Osteocyte (in vitro differentiated cells): Measurements from ENCODE around the gene AP2B1. TPM values are rescaled to one million over a fixed set of nuclear protein-coding genes. Genes with fewer than 3 reads are reported as not detected.
"Not testable (repeated sequence)": the region's sequence is repeated elsewhere in the genome, so short reads cannot be mapped to it uniquely, and the experiment has no call there.

Experiments used
- DNase-seq: peaks from one replicate; pipeline ENCODE4 v3.0.0; 2021; ENCODE audit warnings: mixed read lengths; ENCODE audit not compliant: unreplicated experiment; ENCODE audit errors: extremely low spot score
- H3K27ac Mint-ChIP-seq: one replicate; pipeline ENCODE4 v1.8.0; 2021; ENCODE audit warnings: mild to moderate bottlenecking, mixed read lengths; ENCODE audit not compliant: unreplicated experiment
- H3K27me3 Mint-ChIP-seq: one replicate; pipeline ENCODE4 v1.8.0; 2021; ENCODE audit warnings: mixed read lengths; ENCODE audit not compliant: unreplicated experiment
- H3K36me3 Mint-ChIP-seq: one replicate; pipeline ENCODE4 v1.8.0; 2021; ENCODE audit warnings: mixed read lengths; ENCODE audit not compliant: unreplicated experiment
- H3K4me1 Mint-ChIP-seq: one replicate; pipeline ENCODE4 v1.8.0; 2021; ENCODE audit warnings: mixed read lengths; ENCODE audit not compliant: unreplicated experiment
- H3K4me3 Mint-ChIP-seq: one replicate; pipeline ENCODE4 v1.8.0; 2021; ENCODE audit warnings: mild to moderate bottlenecking, moderate library complexity, mixed read lengths; ENCODE audit not compliant: unreplicated experiment
- H3K9me3 Mint-ChIP-seq: one replicate; pipeline ENCODE4 v1.8.0; 2021; ENCODE audit warnings: mixed read lengths; ENCODE audit not compliant: unreplicated experiment
- total RNA-seq: library from RNA; stranded (reverse); gene quantifications from 2 replicates; pipeline ENCODE4 v1.2.1, GENCODE V29; 2021
- TF ChIP-seq, protein P1 (sequence below): fragments of 200-600 bp; sonication (generic); IDR thresholded peaks from 2 replicates; pipeline ENCODE4 v1.5.0; 2021; ENCODE audit warnings: antibody characterized with exemption, mild to moderate bottlenecking, moderate library complexity

Gene AP2B1
- total RNA-seq, 1 donor from 2014 or later = 201 TPM

GRCh38 chr17:35750526-35751395, 163.6 kb downstream of the AP2B1 start:
- no peaks in the 10 kb centered on the region for H3K9me3 Mint-ChIP-seq
- no peak for DNase-seq
- H3K4me3 Mint-ChIP-seq = peak overlapping the region; percentile 38
- TF ChIP-seq, protein P1, sequence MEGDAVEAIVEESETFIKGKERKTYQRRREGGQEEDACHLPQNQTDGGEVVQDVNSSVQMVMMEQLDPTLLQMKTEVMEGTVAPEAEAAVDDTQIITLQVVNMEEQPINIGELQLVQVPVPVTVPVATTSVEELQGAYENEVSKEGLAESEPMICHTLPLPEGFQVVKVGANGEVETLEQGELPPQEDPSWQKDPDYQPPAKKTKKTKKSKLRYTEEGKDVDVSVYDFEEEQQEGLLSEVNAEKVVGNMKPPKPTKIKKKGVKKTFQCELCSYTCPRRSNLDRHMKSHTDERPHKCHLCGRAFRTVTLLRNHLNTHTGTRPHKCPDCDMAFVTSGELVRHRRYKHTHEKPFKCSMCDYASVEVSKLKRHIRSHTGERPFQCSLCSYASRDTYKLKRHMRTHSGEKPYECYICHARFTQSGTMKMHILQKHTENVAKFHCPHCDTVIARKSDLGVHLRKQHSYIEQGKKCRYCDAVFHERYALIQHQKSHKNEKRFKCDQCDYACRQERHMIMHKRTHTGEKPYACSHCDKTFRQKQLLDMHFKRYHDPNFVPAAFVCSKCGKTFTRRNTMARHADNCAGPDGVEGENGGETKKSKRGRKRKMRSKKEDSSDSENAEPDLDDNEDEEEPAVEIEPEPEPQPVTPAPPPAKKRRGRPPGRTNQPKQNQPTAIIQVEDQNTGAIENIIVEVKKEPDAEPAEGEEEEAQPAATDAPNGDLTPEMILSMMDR = no peak
- H3K27me3 Mint-ChIP-seq = peaks cover 32% of the 10 kb centered on the region
- no peaks in the 10 kb centered on the region for H3K36me3 Mint-ChIP-seq
- H3K27ac Mint-ChIP-seq = no peak overlapping the region
- peaks cover 7% of the 10 kb centered on the region for H3K4me1 Mint-ChIP-seq

DNA sequence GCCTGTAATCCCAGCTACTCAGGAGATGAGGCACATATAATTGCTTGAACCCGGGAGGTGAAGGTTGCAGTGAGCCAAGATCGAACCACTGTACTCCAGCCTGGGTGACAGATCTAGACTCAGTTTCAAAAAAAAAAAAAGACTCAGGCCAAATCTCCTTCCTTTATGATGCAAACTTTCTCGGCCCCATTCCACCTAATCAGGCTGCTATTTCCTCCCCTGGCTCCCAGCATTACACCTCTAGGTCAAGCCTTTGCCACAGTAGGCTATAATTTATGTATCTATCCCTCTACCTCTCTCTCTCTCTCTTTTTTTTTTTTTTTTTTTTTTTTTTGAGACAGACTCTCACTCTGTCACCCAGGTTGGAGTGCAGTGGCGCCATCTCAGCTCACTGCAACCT, 164.4 kb downstream of the AP2B1 start:
- not testable (repeated sequence) for H3K4me3 Mint-ChIP-seq, H3K9me3 Mint-ChIP-seq, H3K36me3 Mint-ChIP-seq, H3K4me1 Mint-ChIP-seq, H3K27ac Mint-ChIP-seq, DNase-seq
- peaks cover 32% of the 10 kb centered on the region for H3K27me3 Mint-ChIP-seq

GRCh38 chr17:35752471-35752870, 165.3 kb downstream of the AP2B1 start:
- no peaks in the 10 kb centered on the region for H3K9me3 Mint-ChIP-seq
- no peak overlapping the region for H3K27ac Mint-ChIP-seq
- no peak overlapping the region for H3K4me3 Mint-ChIP-seq
- peaks cover 7% of the 10 kb centered on the region for H3K4me1 Mint-ChIP-seq
- DNase-seq = no peak
- H3K27me3 Mint-ChIP-seq = peaks cover 32% of the 10 kb centered on the region
- TF ChIP-seq, protein P1 = no peak
- H3K36me3 Mint-ChIP-seq = no peaks in the 10 kb centered on the region

DNA sequence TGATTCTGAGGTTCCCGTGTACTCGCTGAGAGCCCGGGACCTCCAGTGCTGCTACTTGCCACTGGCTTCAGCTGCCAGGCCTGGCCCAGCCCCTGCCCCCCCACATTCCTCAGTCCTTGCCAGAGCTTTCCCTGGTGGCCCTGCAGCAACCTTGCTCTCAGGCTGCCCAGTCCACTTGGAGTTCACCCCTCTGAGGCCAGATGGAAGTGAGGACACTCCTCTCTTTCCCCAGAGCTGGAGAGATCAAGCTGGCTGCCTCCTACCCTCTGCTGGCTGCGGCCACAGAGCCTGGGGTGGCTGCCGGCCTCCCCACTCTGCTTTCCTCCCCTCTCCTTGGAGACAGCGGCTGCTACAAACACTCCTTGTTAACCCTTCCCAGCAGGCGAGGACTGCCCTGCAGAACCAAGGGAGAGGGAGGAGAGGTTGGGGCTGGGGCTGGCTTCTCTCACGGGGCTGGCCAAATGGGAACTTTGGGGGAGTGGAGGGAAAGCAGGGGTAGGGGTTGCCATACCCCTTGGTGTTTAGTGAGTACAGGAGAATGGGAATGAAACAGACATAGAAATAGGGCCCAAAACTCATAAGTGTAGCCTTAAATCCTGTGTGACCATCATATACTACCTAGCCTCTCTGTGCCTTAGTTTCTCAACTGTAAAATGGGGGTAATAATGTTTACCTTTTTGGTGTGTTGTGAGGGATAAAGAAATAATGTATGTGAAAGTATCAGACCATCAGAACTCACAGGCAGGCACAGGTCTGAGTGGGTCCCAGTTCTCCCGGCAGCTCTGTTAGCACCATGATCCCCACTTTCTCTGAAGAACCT, 166.0 kb downstream of the AP2B1 start, which contains the start of gene GAS2L2:
GAS2L2 (minus strand) TSS at position 295 of the 820 bp plus-strand sequence. CDS start 389 bp downstream, outside the sequence.
- H3K9me3 Mint-ChIP-seq = no peaks in the 10 kb centered on the region
- H3K27ac Mint-ChIP-seq = no peak within 1 kb of the TSS
- no peaks in the 10 kb centered on the region for H3K36me3 Mint-ChIP-seq
- TF ChIP-seq, protein P1 = no peak
- H3K27me3 Mint-ChIP-seq = peaks cover 32% of the 10 kb centered on the region
- H3K4me1 Mint-ChIP-seq = peaks cover 7% of the 10 kb centered on the region
- DNase-seq = no peak
- no peak within 1 kb of the TSS for H3K4me3 Mint-ChIP-seq

GRCh38 chr17:35757243-35757642, 170.1 kb downstream of the AP2B1 start:
- no peak for DNase-seq
- H3K9me3 Mint-ChIP-seq = no peaks in the 10 kb centered on the region
- no peak overlapping the region for H3K4me3 Mint-ChIP-seq
- TF ChIP-seq, protein P1 = no peak
- no peaks in the 10 kb centered on the region for H3K4me1 Mint-ChIP-seq
- peaks cover 7% of the 10 kb centered on the region for H3K27me3 Mint-ChIP-seq
- no peaks in the 10 kb centered on the region for H3K36me3 Mint-ChIP-seq
- no peak overlapping the region for H3K27ac Mint-ChIP-seq
